ENCODE measurements around the gene STOM.
A peak's percentile ranks its signal among the peaks of the same experiment; 100 is the strongest.

- no peak for TF ChIP-seq KDM5A (IDR thresholded peaks at IDR 0.05; ENCODE audit: low read length)
- TF ChIP-seq ZNF274 (IDR thresholded peaks at IDR 0.05; ENCODE audit: borderline replicate concordance, extremely low read depth, low read length) = no peak
- peak in 2 of 3 experiments; percentile 49 to 61; a peak in 2 of 4 replicates for TF ChIP-seq CTCF (IDR thresholded peaks at IDR 0.05; ENCODE audit: control extremely low read depth in 1 of 3, insufficient read depth in 1 of 3, low read depth in 1 of 3, low read length in 3 of 3)
- no peak for TF ChIP-seq TAF1 (IDR thresholded peaks at IDR 0.05; ENCODE audit: low read depth, low read length)
- TF ChIP-seq EZH2 (IDR thresholded peaks at IDR 0.05; ENCODE audit: low read depth, low read length, severe bottlenecking) = no peak
- peak; percentile 77 to 84 for TF ChIP-seq RAD21 (IDR thresholded peaks at IDR 0.05 in 1 of 2, conservative IDR thresholded peaks at IDR 0.05 in 1 of 2; ENCODE audit: low read depth in 2 of 2, low read length in 2 of 2)
- no peak for TF ChIP-seq POLR2A (IDR thresholded peaks at IDR 0.05; ENCODE audit: control extremely low read depth in 1 of 2, low read depth in 2 of 2, low read length in 2 of 2)
- no peak for TF ChIP-seq RXRA (IDR thresholded peaks at IDR 0.05; ENCODE audit: insufficient read depth, low read depth, low read length)
- no peak for TF ChIP-seq SP1 (IDR thresholded peaks at IDR 0.05; ENCODE audit: low read depth, low read length)
- TF ChIP-seq KDM1A (IDR thresholded peaks at IDR 0.05; ENCODE audit: borderline replicate concordance, low read length) = no peak
- no peak for TF ChIP-seq POLR2AphosphoS5 (IDR thresholded peaks at IDR 0.05; ENCODE audit: low read depth, low read length)
- TF ChIP-seq POU5F1 (IDR thresholded peaks at IDR 0.05; ENCODE audit: low read depth, low read length) = no peak
- no peak for TF ChIP-seq ATF3 (IDR thresholded peaks at IDR 0.05; ENCODE audit: insufficient read depth, low read depth, low read length)
Measured at GRCh38 chr9:121399883-121400607, 30.0 kb upstream of the STOM start.
